ENCODE results near the gene PIEZO2. TPM values are rescaled to one million over a fixed set of nuclear protein-coding genes. Genes with fewer than 3 reads are reported as not detected.

The PIEZO2 gene
- total and polyA plus RNA-seq, 2 of the 8 experiments (the other 6 are each of a cell fraction or from before 2014, with no cell fraction given): 4.7 to 16.5 TPM

DNA sequence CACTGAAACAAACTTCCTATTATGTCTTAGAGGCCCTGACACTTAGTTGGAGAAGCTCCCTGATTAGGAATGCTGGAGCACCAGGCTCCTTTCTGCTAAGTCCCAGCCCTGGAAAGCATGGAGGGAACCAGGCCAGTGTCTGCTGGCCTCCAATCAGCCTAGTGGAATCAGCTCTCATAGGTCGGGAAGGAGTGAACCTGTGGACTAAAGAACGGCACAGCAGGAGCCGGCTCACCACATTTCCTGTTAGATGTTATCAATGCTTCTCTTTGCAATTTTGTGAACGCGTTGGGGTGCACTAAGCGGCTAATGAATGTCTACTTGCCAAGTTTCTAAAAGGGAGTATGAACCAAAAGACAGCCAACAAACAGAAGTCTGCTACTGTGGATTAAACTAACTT is 326.9 kb downstream of the PIEZO2 start:
- Histone ChIP-seq H3K14ac (ENCODE audit: insufficient read length) (no peak overlapping the region), H2BK5ac (ENCODE audit: low read depth, low read length) (no peak overlapping the region), H4K5ac (ENCODE audit: insufficient read length, low read depth, low read length) (no peak overlapping the region), H3K4me2 (ENCODE audit: insufficient read depth in 1 of 2, low read depth in 2 of 2, low read length in 2 of 2) (no peak overlapping the region), H2AK5ac (ENCODE audit: low read depth, low read length) (no peak overlapping the region), H2BK20ac (ENCODE audit: low read length) (no peak overlapping the region), H3K18ac (ENCODE audit: extremely low read depth, low read length) (no peak overlapping the region), H3K9ac (replicated peaks in 1 of 4; ENCODE audit: extremely low read depth in 1 of 4, low read depth in 3 of 4, low read length in 3 of 4) (no peak overlapping the region), H2BK15ac (ENCODE audit: low read length) (no peak overlapping the region), H4K91ac (replicated peaks; ENCODE audit: insufficient read length, low read length) (no peak overlapping the region), H3K23me2 (ENCODE audit: low read depth, low read length) (no peaks in the 10 kb centered on the region), H3K79me1 (ENCODE audit: low read depth, low read length) (no peaks in the 10 kb centered on the region), H3K9me3 (ENCODE audit: insufficient read depth in 2 of 2, low read depth in 1 of 2, low read length in 1 of 2) (no peaks in the 10 kb centered on the region), H2AFZ (ENCODE audit: low read length) (no peak overlapping the region), H3K56ac (replicated peaks; ENCODE audit: insufficient read length, low read depth, low read length) (no peak overlapping the region), H3K4ac (replicated peaks; ENCODE audit: insufficient read length, low read depth, low read length) (no peak overlapping the region), H2BK120ac (replicated peaks; ENCODE audit: low read depth, low read length) (no peak overlapping the region), H4K20me1 (replicated peaks in 1 of 2; ENCODE audit: control insufficient read depth in 1 of 2, insufficient read depth in 2 of 2, low read length in 2 of 2) (no peaks in the 10 kb centered on the region), H2BK12ac (ENCODE audit: low read depth, low read length) (no peak overlapping the region), H3K4me1 (replicated peaks in 1 of 4; ENCODE audit: control insufficient read depth in 3 of 4, insufficient read depth in 4 of 4, low read length in 3 of 4) (no peaks in the 10 kb centered on the region; a peak in 1 of 7 replicates), H3K27me3 (replicated peaks in 1 of 4; ENCODE audit: control insufficient read depth in 3 of 4, extremely low read depth in 1 of 4, insufficient read depth in 3 of 4, low read length in 3 of 4) (no peaks in the 10 kb centered on the region), H3K79me2 (ENCODE audit: control insufficient read depth in 1 of 2, insufficient read depth in 2 of 2, low read length in 2 of 2) (no peaks in the 10 kb centered on the region), H3K36me3 (ENCODE audit: control insufficient read depth in 2 of 4, insufficient read depth in 4 of 4, low read length in 3 of 4) (no peaks in the 10 kb centered on the region; a peak in 1 of 8 replicates), H4K8ac (ENCODE audit: extremely low read depth, insufficient read depth, low read length) (no peak overlapping the region), H3K27ac (ENCODE audit: low read depth, low read length) (no peak overlapping the region), H3K23ac (ENCODE audit: insufficient read length) (no peak overlapping the region), H3K4me3 (ENCODE audit: extremely low read depth in 1 of 4, insufficient read depth in 2 of 4, low read depth in 3 of 4, low read length in 4 of 4) (no peak overlapping the region)
- FAIRE-seq: no peak
- POLR2A ChIA-PET (ENCODE audit: partially characterized antibody): interaction anchor here (1.2 kb wide), 1 partner anchor 24 kb away, joined by 3 read pairs; no protein-coding TSS in a partner anchor
- CTCF ChIA-PET (ENCODE audit: partially characterized antibody): interaction anchor here (0.6 to 1.9 kb wide), 3 partner anchors 28 to 651 kb away, joined by 3 to 6 read pairs (median 3); no protein-coding TSS in a partner anchor
- DNase-seq (ENCODE audit: low read depth in 1 of 2, low spot score in 2 of 2): no peak
- 89% methylated on average over 6 of the region's 6 CpGs; no CpG with 5 or more reads in 1 of the 2 experiments for WGBS, 2 experiments (ENCODE audit: extremely low coverage in 1 of 2, insufficient coverage in 1 of 2, insufficient read length in 1 of 2, insufficient replicate concordance in 2 of 2, low coverage in 1 of 2, low lambda C conversion rate in 2 of 2, missing lambda C conversion rate in 1 of 2)
- TF ChIP-seq EP300 (IDR thresholded peaks at IDR 0.05; ENCODE audit: borderline replicate concordance in 1 of 2, low read depth in 2 of 2, low read length in 2 of 2) (no peak), SRF (IDR thresholded peaks at IDR 0.05; ENCODE audit: low read depth, low read length) (no peak), SUZ12 (IDR thresholded peaks at IDR 0.05; ENCODE audit: low read length) (no peak), PHF8 (conservative IDR thresholded peaks at IDR 0.05; ENCODE audit: low read depth, low read length) (no peak), KDM1A (IDR thresholded peaks at IDR 0.05; ENCODE audit: borderline replicate concordance, low read length) (no peak), CHD1 (IDR thresholded peaks at IDR 0.05; ENCODE audit: low read depth, low read length) (no peak), ASH2L (IDR thresholded peaks at IDR 0.05; ENCODE audit: low read length) (no peak), EGR1 (IDR thresholded peaks at IDR 0.05; ENCODE audit: borderline replicate concordance, low read depth, low read length) (no peak), TAF7 (optimal IDR thresholded peaks at IDR 0.05; ENCODE audit: borderline replicate concordance, low read depth, low read length) (no peak), FOSL1 (IDR thresholded peaks at IDR 0.05; ENCODE audit: insufficient read depth, low read depth, low read length) (no peak)
- TF ChIP-seq, protein P1, sequence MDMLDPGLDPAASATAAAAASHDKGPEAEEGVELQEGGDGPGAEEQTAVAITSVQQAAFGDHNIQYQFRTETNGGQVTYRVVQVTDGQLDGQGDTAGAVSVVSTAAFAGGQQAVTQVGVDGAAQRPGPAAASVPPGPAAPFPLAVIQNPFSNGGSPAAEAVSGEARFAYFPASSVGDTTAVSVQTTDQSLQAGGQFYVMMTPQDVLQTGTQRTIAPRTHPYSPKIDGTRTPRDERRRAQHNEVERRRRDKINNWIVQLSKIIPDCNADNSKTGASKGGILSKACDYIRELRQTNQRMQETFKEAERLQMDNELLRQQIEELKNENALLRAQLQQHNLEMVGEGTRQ (IDR thresholded peaks at IDR 0.05; ENCODE audit: low read length): no peak
